Caco-2 (cell line): ENCODE results near the gene C1D. TPM values are rescaled to one million over a fixed set of nuclear protein-coding genes. Genes with fewer than 3 reads are reported as not detected.

Experiments
- Bru-seq: library from RNA; stranded (reverse); fragments of 400-500 nt; gene quantifications from one replicate; lab custom pipeline; 2021; lab: Mats Ljungman, UMichigan
- BruChase-seq, 2 experiments: library from RNA; stranded (reverse); fragments of 400-500 nt; gene quantifications; one replicate each; lab custom pipeline; 2021; lab: Mats Ljungman, UMichigan
- BruUV-seq: library from RNA; stranded (reverse); fragments of 400-500 nt; replicated peaks from 2 replicates; lab custom pipeline; 2021; lab: Mats Ljungman, UMichigan
- CTCF ChIA-PET: fragments of 300-600 bp; sonication (Branson Sonifier 250); formaldehyde crosslinking; loops from one replicate; lab custom pipeline; 2022; ENCODE audit warnings: antibody characterized with exemption; lab: Charles Lee
- POLR2A ChIA-PET: fragments of 300-600 bp; sonication (Branson Sonifier 250); formaldehyde crosslinking; loops from one replicate; lab custom pipeline; 2022; ENCODE audit warnings: antibody characterized with exemption; lab: Charles Lee
- DNase-seq, 2 experiments: peaks; one replicate each; pipeline versions ENCODE4 v3.0.0 to v3.0.0-alpha.2; 2020 to 2022
- H3K27me3 ChIP-seq: replicated peaks from 2 replicates; pipeline ENCODE4 v1.6.0; 2011; ENCODE audit warnings: low read length; ENCODE audit not compliant: control insufficient read depth, insufficient read depth
- H3K36me3 ChIP-seq: 2 replicates; pipeline ENCODE4 v1.5.1; 2011; ENCODE audit warnings: low read length; ENCODE audit not compliant: control insufficient read depth, insufficient read depth
- H3K4me1 ChIP-seq: fragments of 250-450 bp; sonication (Bioruptor Pico); 2 replicates; pipeline ENCODE4 v1.5.1; 2020; ENCODE audit warnings: mild to moderate bottlenecking
- H3K4me3 ChIP-seq: 2 replicates; pipeline ENCODE4 v1.5.1; 2011; ENCODE audit warnings: low read depth, mild to moderate bottlenecking, control low read depth, low read length
- H3K9me3 ChIP-seq: fragments of 250-450 bp; sonication (Bioruptor Pico); 2 replicates; pipeline ENCODE4 v1.5.1; 2020; ENCODE audit warnings: mild to moderate bottlenecking, moderate library complexity
- H3K27ac Mint-ChIP-seq: one replicate; pipeline ENCODE4 v1.8.0; 2022; ENCODE audit warnings: mixed read lengths; ENCODE audit not compliant: unreplicated experiment
- H3K27me3 Mint-ChIP-seq: one replicate; pipeline ENCODE4 v1.8.0; 2022; ENCODE audit warnings: mixed read lengths; ENCODE audit not compliant: insufficient read depth, unreplicated experiment
- H3K36me3 Mint-ChIP-seq: one replicate; pipeline ENCODE4 v1.8.0; 2022; ENCODE audit warnings: mild to moderate bottlenecking, mixed read lengths; ENCODE audit not compliant: insufficient read depth, unreplicated experiment
- H3K4me1 Mint-ChIP-seq: one replicate; pipeline ENCODE4 v1.8.0; 2022; ENCODE audit warnings: low read depth, mixed read lengths; ENCODE audit not compliant: unreplicated experiment
- H3K4me3 Mint-ChIP-seq: one replicate; pipeline ENCODE4 v1.8.0; 2022; ENCODE audit warnings: mild to moderate bottlenecking, moderate library complexity, mixed read lengths; ENCODE audit not compliant: unreplicated experiment
- H3K9me3 Mint-ChIP-seq: one replicate; pipeline ENCODE4 v1.8.0; 2022; ENCODE audit warnings: mixed read lengths; ENCODE audit not compliant: unreplicated experiment
- CTCF ChIP-seq, 2 experiments: fragments of 200-600 bp in 1 of 2; IDR thresholded peaks; 1 replicate in 1 of 2; 2 replicates in 1 of 2; pipeline versions ENCODE4 v1.5.1 to v1.8.0; 2011 to 2022; ENCODE audit warnings: antibody characterized with exemption in 1 of 2, control low read depth in 1 of 2, inconsistent platforms in 1 of 2, low read depth in 1 of 2, low read length in 1 of 2, mild to moderate bottlenecking in 1 of 2, moderate library complexity in 1 of 2; ENCODE audit not compliant: insufficient read depth in 1 of 2, severe bottlenecking in 1 of 2, unreplicated experiment in 1 of 2
- intact Hi-C: fragments of 100-400 bp; cut with micrococcal nuclease; formaldehyde crosslinking; loops from one replicate; pipeline ENCODE4 v1.10.0; 2022; ENCODE audit not compliant: unreplicated experiment
- long read RNA-seq: library from polyadenylated mRNA; stranded (forward); transcript quantifications from one replicate; pipeline ENCODE4 v2.0.0, GENCODE V29; 2022
- total RNA-seq: library from RNA; stranded (reverse); gene quantifications from 2 replicates; pipeline ENCODE4 v1.2.3, GENCODE V29; 2022

The C1D gene
- total RNA-seq: 19.3 and 23.7 TPM in 2 replicates
- percentile 91 among the genes with signal in this experiment for Bru-seq, nascent RNA
- BruChase-seq, experiment 1, labeled RNA remaining after a 2-hour chase: percentile 85 among the genes with signal in this experiment
- percentile 90 among the genes with signal in this experiment for BruChase-seq, experiment 2, labeled RNA remaining after a 6-hour chase
- long read RNA-seq, transcript C1D-201 (5 exons, 2,233 nt): minor isoform, 29 of 116 reads
- long read RNA-seq, transcript C1D-204 (5 exons, 736 nt): major isoform, 66 of 116 reads
- long read RNA-seq, partial matches to known transcripts: 3 of 116 reads
- long read RNA-seq, other reads (novel, unspliced or antisense): 17 of 116 reads

DNA sequence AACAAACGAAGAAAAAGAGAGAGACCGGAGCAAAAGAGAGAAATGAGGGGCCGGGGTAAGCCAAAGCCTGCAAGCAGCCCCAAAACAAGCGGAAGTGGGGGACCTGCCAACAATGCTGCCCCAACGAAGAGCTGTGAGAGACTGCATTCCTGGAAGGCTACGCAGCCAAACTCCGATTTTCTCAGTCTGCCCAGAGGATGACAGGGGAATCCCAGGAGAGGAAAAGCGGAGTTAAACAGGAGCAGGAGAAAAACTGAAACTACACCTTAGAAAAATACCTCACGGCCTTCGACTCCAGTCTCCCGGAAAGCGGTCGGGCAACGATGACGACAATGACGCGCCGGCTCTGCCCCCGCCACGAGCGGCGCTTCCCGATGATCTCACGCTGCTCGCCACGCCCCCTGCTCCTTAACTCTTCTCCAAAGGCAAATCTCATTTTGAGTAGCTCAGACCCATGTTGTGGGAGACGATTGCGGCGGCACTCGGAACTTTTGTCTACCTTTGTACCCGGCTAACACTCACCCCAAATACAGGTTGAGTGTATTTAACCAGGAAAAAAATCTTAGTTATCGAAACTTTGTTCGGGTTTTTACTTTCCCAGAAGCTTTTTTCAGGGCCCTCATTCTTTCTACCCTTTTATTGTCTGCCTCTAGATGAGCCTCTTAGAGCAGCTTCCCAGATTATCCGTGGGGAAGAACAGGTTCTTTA, at the start of gene C1D:
Gene C1D (minus strand): TSS at position 325 of the 708 bp plus-strand sequence. CDS start 15,694 bp downstream, outside the sequence.
- intact Hi-C loops: no loop called here
- ChIA-PET POLR2A (interaction anchor here (0.5 to 1.3 kb wide), 6 partner anchors 57 to 1370 kb away, joined by 3 to 6 read pairs (median 4); partner anchors contain the start of gene PNO1), CTCF (no interaction called here)
- H3K4me3 ChIP-seq: peak within 1 kb of the TSS; percentile 62
- H3K27me3 Mint-ChIP-seq: no peaks in the 10 kb centered on the region
- H3K4me1 Mint-ChIP-seq: no peaks in the 10 kb centered on the region
- no peaks in the 10 kb centered on the region for H3K9me3 Mint-ChIP-seq
- peak; percentile 93 to 95 for DNase-seq
- H3K4me3 Mint-ChIP-seq: peak within 1 kb of the TSS; percentile 94
- H3K4me1 ChIP-seq: peaks cover 17% of the 10 kb centered on the region; the same call in 1 of the 2 replicates
- no peaks in the 10 kb centered on the region for H3K9me3 ChIP-seq
- peak within 1 kb of the TSS; percentile 99 for H3K27ac Mint-ChIP-seq
- H3K36me3 ChIP-seq: no peaks in the 10 kb centered on the region
- peaks cover 10% of the 10 kb centered on the region for H3K36me3 Mint-ChIP-seq
- no peaks in the 10 kb centered on the region for H3K27me3 ChIP-seq
- no peak for TF ChIP-seq CTCF (IDR thresholded peaks at IDR 0.05; ENCODE audit: insufficient read depth in 1 of 2, low read depth in 1 of 2, low read length in 1 of 2, severe bottlenecking in 1 of 2, unreplicated experiment in 1 of 2)
- BruUV-seq: no TSS peak

DNA sequence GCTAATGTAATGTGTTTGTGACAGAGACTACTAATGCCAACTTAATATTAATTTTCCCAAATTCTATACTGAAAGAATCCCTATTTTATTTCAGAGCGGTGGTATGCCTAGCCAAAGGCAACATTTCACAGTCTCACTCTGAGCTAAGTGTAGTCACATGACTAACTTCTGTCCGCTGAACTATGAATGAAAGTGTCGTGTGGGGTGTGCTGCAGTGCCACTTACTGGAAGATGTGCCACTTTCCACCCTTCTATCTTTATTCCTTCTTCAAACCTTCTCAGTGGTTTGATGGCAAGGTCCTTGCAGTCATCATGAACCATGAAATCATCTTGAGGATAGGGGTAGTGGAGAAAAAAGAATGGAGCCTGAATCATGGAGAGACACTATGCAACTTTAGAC, 47.3 kb upstream of the C1D start:
- no peaks in the 10 kb centered on the region for H3K27me3 ChIP-seq
- Mint-ChIP-seq H3K27ac (no peak overlapping the region), H3K4me1 (no peaks in the 10 kb centered on the region), H3K36me3 (no peaks in the 10 kb centered on the region), H3K9me3 (peaks cover 18% of the 10 kb centered on the region), H3K4me3 (no peak overlapping the region), H3K27me3 (no peaks in the 10 kb centered on the region)
- TF ChIP-seq CTCF (IDR thresholded peaks at IDR 0.05; ENCODE audit: insufficient read depth in 1 of 2, low read depth in 1 of 2, low read length in 1 of 2, severe bottlenecking in 1 of 2, unreplicated experiment in 1 of 2): peak in 1 of 2 experiments; percentile 18
- no peaks in the 10 kb centered on the region for H3K4me1 ChIP-seq
- peak in 1 of 2 experiments; percentile 19 for DNase-seq
- intact Hi-C loops: loop anchor here (2.0 kb wide), 1 partner anchor 45 kb away; no protein-coding TSS in a partner anchor
- no TSS peak for BruUV-seq
- no peak overlapping the region for H3K4me3 ChIP-seq
- ChIA-PET POLR2A (no interaction called here), CTCF (interaction anchor here (0.6 kb wide), 2 partner anchors 10 to 1675 kb away, joined by 3 read pairs; no protein-coding TSS in a partner anchor)
- H3K9me3 ChIP-seq: 0 out of 2 replicates have a peak, but pooled peaks cover 14% of the 10 kb centered on the region
- H3K36me3 ChIP-seq: no peaks in the 10 kb centered on the region

DNA sequence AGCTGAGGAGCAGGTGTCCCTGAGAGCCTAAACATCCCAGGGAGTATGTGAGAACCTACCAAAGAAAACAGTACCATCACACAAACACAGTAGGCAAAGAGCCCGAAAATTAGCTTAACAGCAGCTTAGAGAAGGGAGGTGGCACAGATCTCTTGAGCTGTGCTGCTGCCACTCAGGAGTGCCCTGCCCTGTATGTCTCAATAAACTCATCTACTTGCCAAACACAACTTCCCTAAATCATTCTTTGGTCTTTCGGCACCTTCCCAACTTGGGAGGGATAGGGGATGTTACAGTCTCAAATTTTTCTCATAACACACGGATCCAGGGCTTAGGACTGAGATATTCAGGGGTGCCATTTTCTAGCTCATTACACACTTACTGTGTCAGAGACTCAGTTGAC, 45.3 kb upstream of the C1D start:
- intact Hi-C loops: no loop called here
- Mint-ChIP-seq H3K27ac (no peak overlapping the region), H3K4me3 (no peak overlapping the region), H3K4me1 (no peaks in the 10 kb centered on the region), H3K36me3 (no peaks in the 10 kb centered on the region), H3K9me3 (peaks cover 18% of the 10 kb centered on the region), H3K27me3 (peaks cover 2% of the 10 kb centered on the region)
- 0 out of 2 replicates have a peak, but pooled peaks cover 14% of the 10 kb centered on the region for H3K9me3 ChIP-seq
- POLR2A ChIA-PET: no interaction called here
- H3K4me1 ChIP-seq: no peaks in the 10 kb centered on the region
- no peak overlapping the region for H3K4me3 ChIP-seq
- no TSS peak for BruUV-seq
- H3K36me3 ChIP-seq: no peaks in the 10 kb centered on the region
- CTCF ChIA-PET: no interaction called here
- no peaks in the 10 kb centered on the region for H3K27me3 ChIP-seq
- TF ChIP-seq CTCF (IDR thresholded peaks at IDR 0.05; ENCODE audit: insufficient read depth in 1 of 2, low read depth in 1 of 2, low read length in 1 of 2, severe bottlenecking in 1 of 2, unreplicated experiment in 1 of 2): no peak
- no peak for DNase-seq
